HFF-Myc (cell line): ENCODE results near the gene DBNDD2.
A peak's percentile ranks its signal among the peaks of the same experiment; 100 is the strongest.

ENCODE experiments used
- DNase-seq: peaks from one replicate; pipeline ENCODE4 v3.0.0-alpha.2; 2011; ENCODE audit warnings: low read depth; ENCODE audit errors: extremely low read depth
- H3K4me3 ChIP-seq: replicated peaks from 2 replicates; pipeline ENCODE4 v1.5.1; 2011; ENCODE audit warnings: low read depth, mild to moderate bottlenecking, control low read depth, low read length
- TF ChIP-seq, protein P1 (sequence below): IDR thresholded peaks from 2 replicates; pipeline ENCODE4 v1.5.1; 2012; ENCODE audit warnings: mild to moderate bottlenecking, low read depth, low read length, control low read depth; ENCODE audit errors: missing control alignments

The DBNDD2 gene, protein sequence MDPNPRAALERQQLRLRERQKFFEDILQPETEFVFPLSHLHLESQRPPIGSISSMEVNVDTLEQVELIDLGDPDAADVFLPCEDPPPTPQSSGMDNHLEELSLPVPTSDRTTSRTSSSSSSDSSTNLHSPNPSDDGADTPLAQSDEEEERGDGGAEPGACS

DNA sequence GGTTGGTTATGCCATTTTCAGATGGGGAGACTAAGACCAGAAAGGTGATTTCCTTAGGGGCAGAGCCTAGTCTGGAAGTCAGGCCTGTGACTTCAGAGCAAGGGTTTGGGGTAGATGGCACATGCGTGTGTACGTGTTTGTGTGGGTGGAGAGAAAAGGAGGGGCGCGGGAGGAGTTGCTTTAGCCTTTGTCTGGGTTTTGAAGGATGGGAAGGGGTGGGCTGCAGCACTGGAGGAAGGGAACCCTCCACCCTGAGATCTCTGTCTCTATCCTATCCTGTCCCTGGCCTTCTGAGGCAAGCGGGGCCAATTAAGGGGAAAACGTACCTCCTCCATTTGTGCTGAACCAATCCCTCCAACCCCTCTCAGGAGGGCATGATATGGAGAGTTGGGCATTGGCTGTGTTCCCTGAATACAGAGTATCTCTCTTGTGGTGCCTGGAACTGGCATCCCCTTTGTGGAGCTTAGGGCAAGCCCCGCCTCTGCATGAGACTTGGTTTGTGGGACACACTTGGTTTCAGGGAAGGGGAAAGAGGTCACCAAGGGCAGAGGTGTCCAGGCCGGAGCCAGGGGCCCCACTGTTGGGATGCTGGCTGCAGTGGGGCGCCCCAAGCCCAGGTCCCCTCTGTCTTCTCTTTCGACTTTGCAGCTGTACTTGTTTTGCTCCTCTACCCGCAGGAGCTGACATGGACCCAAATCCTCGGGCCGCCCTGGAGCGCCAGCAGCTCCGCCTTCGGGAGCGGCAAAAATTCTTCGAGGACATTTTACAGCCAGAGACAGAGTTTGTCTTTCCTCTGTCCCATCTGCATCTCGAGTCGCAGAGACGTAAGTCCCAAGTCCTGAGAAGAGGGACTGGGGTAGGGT, at the start of gene DBNDD2:
Gene DBNDD2, plus strand, starts transcription at position 507 of the 863 bp plus-strand sequence. Its CDS starts 179 bp downstream, at position 686.
- TF ChIP-seq, protein P1, sequence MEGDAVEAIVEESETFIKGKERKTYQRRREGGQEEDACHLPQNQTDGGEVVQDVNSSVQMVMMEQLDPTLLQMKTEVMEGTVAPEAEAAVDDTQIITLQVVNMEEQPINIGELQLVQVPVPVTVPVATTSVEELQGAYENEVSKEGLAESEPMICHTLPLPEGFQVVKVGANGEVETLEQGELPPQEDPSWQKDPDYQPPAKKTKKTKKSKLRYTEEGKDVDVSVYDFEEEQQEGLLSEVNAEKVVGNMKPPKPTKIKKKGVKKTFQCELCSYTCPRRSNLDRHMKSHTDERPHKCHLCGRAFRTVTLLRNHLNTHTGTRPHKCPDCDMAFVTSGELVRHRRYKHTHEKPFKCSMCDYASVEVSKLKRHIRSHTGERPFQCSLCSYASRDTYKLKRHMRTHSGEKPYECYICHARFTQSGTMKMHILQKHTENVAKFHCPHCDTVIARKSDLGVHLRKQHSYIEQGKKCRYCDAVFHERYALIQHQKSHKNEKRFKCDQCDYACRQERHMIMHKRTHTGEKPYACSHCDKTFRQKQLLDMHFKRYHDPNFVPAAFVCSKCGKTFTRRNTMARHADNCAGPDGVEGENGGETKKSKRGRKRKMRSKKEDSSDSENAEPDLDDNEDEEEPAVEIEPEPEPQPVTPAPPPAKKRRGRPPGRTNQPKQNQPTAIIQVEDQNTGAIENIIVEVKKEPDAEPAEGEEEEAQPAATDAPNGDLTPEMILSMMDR: no peak
- peak within 1 kb of the TSS; percentile 72 for H3K4me3 ChIP-seq
- DNase-seq: no peak

DNA sequence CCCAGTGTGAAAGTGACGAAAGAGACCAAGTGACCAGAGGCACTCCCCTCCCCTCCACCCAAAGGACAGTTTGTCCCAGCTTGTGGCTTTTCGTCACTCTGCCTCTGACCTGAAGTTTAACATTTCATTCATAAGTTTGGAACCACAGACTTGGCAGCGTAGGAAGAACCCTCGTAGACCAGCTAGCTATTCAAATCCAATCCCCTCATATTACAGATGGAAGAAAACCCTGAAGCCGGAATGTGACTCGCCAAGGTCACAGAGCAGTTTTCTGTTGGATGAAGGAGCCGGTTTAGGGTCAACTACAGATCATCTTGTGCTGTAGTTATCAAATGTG, 49.1 kb upstream of the DBNDD2 start:
- no peak overlapping the region for H3K4me3 ChIP-seq
- no peak for DNase-seq
- TF ChIP-seq, protein P1: no peak

DNA sequence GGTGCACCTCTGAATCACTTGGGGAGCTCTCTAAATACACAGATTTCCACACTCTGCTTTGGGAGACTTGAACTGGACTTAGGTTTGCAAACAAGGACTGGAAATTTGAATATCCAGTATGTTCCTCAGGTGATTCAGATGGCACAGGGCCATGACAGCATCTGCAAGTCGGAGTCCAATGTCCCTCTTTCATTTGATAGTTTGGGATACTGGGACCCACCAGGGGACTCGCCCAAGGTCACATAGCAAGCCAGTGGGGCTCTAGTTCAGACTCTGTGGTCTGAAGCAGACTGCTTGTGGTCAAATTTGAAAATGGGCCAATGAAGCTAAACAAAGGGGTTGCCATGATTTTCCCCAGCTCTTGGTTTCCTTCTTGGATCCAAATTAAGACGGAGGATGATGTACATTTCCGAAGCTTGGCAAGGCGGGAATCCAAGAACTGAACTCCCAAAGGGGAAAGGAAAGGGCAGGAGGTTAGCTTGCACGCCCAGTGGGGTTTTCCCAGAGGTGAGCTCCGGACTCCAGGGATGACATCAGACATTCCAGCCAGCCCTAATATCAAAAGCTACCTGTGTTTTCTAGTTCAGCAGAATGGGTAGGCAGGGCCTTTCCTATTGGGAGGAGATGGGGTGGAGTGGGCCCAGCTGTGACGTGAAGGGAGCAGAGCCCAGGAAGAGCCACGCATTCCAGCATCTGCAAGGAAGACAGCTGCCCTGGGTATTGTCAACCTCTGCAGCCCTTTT, 48.5 kb upstream of the DBNDD2 start:
- DNase-seq: no peak
- H3K4me3 ChIP-seq: no peak overlapping the region
- TF ChIP-seq, protein P1: no peak

DNA sequence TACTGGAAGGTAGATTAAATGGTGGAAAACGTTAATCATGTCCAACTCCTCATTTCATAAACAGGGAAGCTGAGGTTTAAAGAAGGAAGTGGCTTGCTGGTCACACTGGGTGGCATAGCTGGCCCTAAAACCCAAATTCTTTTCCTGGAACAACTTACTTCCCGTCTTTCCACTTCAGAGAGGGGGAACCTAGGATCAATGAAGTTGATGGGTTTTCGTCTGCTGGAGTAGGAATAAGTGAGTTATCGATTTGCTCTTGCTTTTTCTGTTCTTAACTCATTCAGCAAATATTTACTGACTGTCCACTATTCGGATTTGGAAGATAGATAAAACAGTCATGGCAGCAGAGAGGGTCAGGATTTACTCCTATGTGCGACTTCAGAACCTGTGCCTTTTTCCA, 46.3 kb upstream of the DBNDD2 start:
- no peak for DNase-seq
- TF ChIP-seq, protein P1: no peak
- no peak overlapping the region for H3K4me3 ChIP-seq

DNA sequence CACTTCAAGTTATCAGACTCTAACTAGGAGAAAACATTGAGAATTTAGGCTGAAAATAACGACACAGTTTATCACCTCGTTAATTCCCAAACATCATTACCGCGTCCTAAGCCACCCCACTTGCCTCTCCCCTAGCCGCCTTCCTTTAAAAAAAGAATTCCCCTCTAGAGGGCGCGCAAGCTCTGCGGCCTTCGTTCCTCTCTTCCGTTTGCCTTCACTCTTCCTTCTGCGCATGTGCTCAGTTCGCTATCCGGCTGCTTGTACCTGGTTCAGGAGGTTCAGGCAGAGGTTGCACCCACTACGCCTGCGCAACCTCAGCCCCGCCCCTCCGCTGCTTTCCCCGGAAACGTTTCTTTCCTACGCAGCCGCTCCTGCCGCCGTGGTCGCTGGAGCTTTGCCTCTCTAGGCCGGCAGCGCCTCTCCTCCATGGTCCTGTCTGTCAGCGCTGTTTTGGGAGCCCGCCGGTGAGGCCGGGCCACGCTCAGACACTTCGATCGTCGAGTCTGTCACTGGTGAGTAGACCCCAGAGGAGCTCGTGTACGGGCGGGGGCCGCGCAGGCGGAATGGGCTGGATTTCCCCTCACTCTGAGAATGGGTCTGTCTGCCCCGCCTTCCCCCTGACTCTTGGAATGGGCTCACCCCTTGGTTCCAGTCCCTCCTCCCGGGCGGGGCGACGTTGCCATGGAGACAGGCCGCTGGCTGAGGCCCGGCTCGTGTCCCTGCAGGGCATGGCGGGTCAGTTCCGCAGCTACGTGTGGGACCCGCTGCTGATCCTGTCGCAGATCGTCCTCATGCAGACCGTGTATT, 45.1 kb upstream of the DBNDD2 start, which contains the start of gene SYS1:
Gene SYS1, plus strand, starts transcription at position 353 of the 807 bp plus-strand sequence. Its CDS starts 376 bp downstream, at position 729.
- DNase-seq: peak; percentile 98
- TF ChIP-seq, protein P1: peak; percentile 83
- peak within 1 kb of the TSS; percentile 83 for H3K4me3 ChIP-seq
